H9 (cell line): Measurements from ENCODE around the gene ACKR3. TPM values are rescaled to one million over a fixed set of nuclear protein-coding genes. Genes with fewer than 3 reads are reported as not detected.

ENCODE experiments used
- DNase-seq: peaks from one replicate; pipeline ENCODE4 v3.0.0-alpha.2; 2017
- H2AFZ ChIP-seq: one replicate; pipeline ENCODE4 v1.6.1; 2013; ENCODE audit warnings: mild to moderate bottlenecking, low read length, control low read depth, moderate library complexity
- H2AK5ac ChIP-seq: 2 replicates; pipeline ENCODE4 v1.6.1; 2013; ENCODE audit warnings: low read length, control low read depth, mixed read lengths; ENCODE audit not compliant: insufficient read length
- H2BK120ac ChIP-seq: one replicate; pipeline ENCODE4 v1.6.1; 2013; ENCODE audit warnings: low read depth, mild to moderate bottlenecking, low read length, control low read depth, inconsistent platforms; ENCODE audit not compliant: poor library complexity, severe bottlenecking
- H2BK12ac ChIP-seq: 2 replicates; pipeline ENCODE4 v1.6.1; 2013; ENCODE audit warnings: low read length, control low read depth, mixed read lengths, low read depth; ENCODE audit not compliant: insufficient read length
- H2BK15ac ChIP-seq: 2 replicates; pipeline ENCODE4 v1.6.1; 2013; ENCODE audit warnings: low read depth, low read length, control low read depth
- H2BK20ac ChIP-seq: one replicate; pipeline ENCODE4 v1.6.1; 2013; ENCODE audit warnings: low read depth, mild to moderate bottlenecking, low read length, control low read depth, inconsistent platforms; ENCODE audit not compliant: poor library complexity, severe bottlenecking
- H2BK5ac ChIP-seq: 2 replicates; pipeline ENCODE4 v1.6.1; 2013; ENCODE audit warnings: low read length, control low read depth, mixed read lengths; ENCODE audit not compliant: insufficient read length
- H3K14ac ChIP-seq: 2 replicates; pipeline ENCODE4 v1.6.1; 2013; ENCODE audit warnings: low read length, control low read depth; ENCODE audit not compliant: insufficient read depth
- H3K18ac ChIP-seq: 2 replicates; pipeline ENCODE4 v1.6.1; 2013; ENCODE audit warnings: low read depth, mild to moderate bottlenecking, mixed read lengths, low read length, control low read depth; ENCODE audit not compliant: insufficient read length
- H3K23ac ChIP-seq: 2 replicates; pipeline ENCODE4 v1.6.1; 2013; ENCODE audit warnings: low read length, control low read depth, mixed read lengths, low read depth; ENCODE audit not compliant: insufficient read length
- H3K23me2 ChIP-seq: 2 replicates; pipeline ENCODE4 v1.6.1; 2013; ENCODE audit warnings: low read depth, mild to moderate bottlenecking, mixed read lengths, low read length, control low read depth; ENCODE audit not compliant: insufficient read length, poor library complexity, severe bottlenecking
- H3K27ac ChIP-seq: 2 replicates; pipeline ENCODE4 v1.5.1; 2013; ENCODE audit warnings: low read length, control low read depth, mixed read lengths, low read depth; ENCODE audit not compliant: insufficient read length
- H3K27me3 ChIP-seq: 2 replicates; pipeline ENCODE4 v1.6.1; 2013; ENCODE audit warnings: low read length, control low read depth, inconsistent platforms; ENCODE audit not compliant: insufficient read depth
- H3K4ac ChIP-seq: 2 replicates; pipeline ENCODE4 v1.6.1; 2013; ENCODE audit warnings: low read depth, mild to moderate bottlenecking, control low read depth, inconsistent platforms, low read length, moderate library complexity
- H3K4me1 ChIP-seq: 2 replicates; pipeline ENCODE4 v1.6.1; 2013; ENCODE audit warnings: low read length, control low read depth, inconsistent platforms; ENCODE audit not compliant: insufficient read depth
- H3K4me2 ChIP-seq: 2 replicates; pipeline ENCODE4 v1.6.1; 2013; ENCODE audit warnings: low read length, control low read depth, mixed read lengths; ENCODE audit not compliant: insufficient read length, insufficient read depth
- H3K56ac ChIP-seq: 2 replicates; pipeline ENCODE4 v1.6.1; 2013; ENCODE audit warnings: low read depth, mild to moderate bottlenecking, mixed read lengths, low read length, control low read depth; ENCODE audit not compliant: insufficient read length
- H3K79me1 ChIP-seq: 2 replicates; pipeline ENCODE4 v1.6.1; 2013; ENCODE audit warnings: low read depth, mild to moderate bottlenecking, moderate library complexity, low read length, control low read depth, inconsistent platforms; ENCODE audit not compliant: insufficient read depth, poor library complexity, severe bottlenecking
- H3K79me2 ChIP-seq: 2 replicates; pipeline ENCODE4 v1.6.1; 2013; ENCODE audit warnings: low read length, control low read depth, inconsistent platforms; ENCODE audit not compliant: insufficient read depth
- H3K9ac ChIP-seq: 2 replicates; pipeline ENCODE4 v1.6.1; 2013; ENCODE audit warnings: low read length, control low read depth, mixed read lengths; ENCODE audit not compliant: insufficient read length; ENCODE audit errors: extremely low read depth
- H3K9me3 ChIP-seq: one replicate; pipeline ENCODE4 v1.6.1; 2013; ENCODE audit warnings: low read depth, low read length, inconsistent platforms; ENCODE audit not compliant: control insufficient read depth
- H3T11ph ChIP-seq: one replicate; pipeline ENCODE4 v1.6.1; 2013; ENCODE audit warnings: mild to moderate bottlenecking, low read length, control low read depth, inconsistent platforms
- H4K20me1 ChIP-seq: one replicate; pipeline ENCODE4 v1.6.1; 2013; ENCODE audit not compliant: control insufficient read depth, insufficient read length, insufficient read depth
- H4K5ac ChIP-seq: 2 replicates; pipeline ENCODE4 v1.6.1; 2013; ENCODE audit warnings: low read depth, mild to moderate bottlenecking, mixed read lengths, low read length, control low read depth; ENCODE audit not compliant: insufficient read length
- H4K8ac ChIP-seq: replicated peaks from 2 replicates; pipeline ENCODE4 v1.6.1; 2013; ENCODE audit warnings: low read length, control low read depth, mixed read lengths, low read depth; ENCODE audit not compliant: insufficient read length
- H4K91ac ChIP-seq: 2 replicates; pipeline ENCODE4 v1.6.1; 2013; ENCODE audit warnings: low read depth, mild to moderate bottlenecking, moderate library complexity, mixed read lengths, low read length, control low read depth; ENCODE audit not compliant: insufficient read length
- H3K27ac Mint-ChIP-seq, 3 experiments: 2 replicates in 2 of 3; 3 replicates in 1 of 3; pipeline ENCODE4 v1.8.0; 2020 to 2021; ENCODE audit warnings: mixed read lengths in 3 of 3, mild to moderate bottlenecking in 1 of 3, moderate library complexity in 1 of 3
- H3K27me3 Mint-ChIP-seq: 2 replicates; pipeline ENCODE4 v1.8.0; 2021; ENCODE audit warnings: low read depth, mild to moderate bottlenecking, moderate library complexity, mixed read lengths
- H3K36me3 Mint-ChIP-seq, 3 experiments: 2 replicates in 2 of 3; 3 replicates in 1 of 3; pipeline ENCODE4 v1.8.0; 2020 to 2021; ENCODE audit warnings: low read depth in 3 of 3, mixed read lengths in 3 of 3; ENCODE audit not compliant: insufficient read depth in 1 of 3
- H3K4me1 Mint-ChIP-seq, 2 experiments: 2 replicates each; pipeline ENCODE4 v1.8.0; 2020; ENCODE audit warnings: mixed read lengths in 2 of 2
- H3K4me3 Mint-ChIP-seq, 2 experiments: 2 replicates in 1 of 2; 3 replicates in 1 of 2; pipeline ENCODE4 v1.8.0; 2020 to 2021; ENCODE audit warnings: mild to moderate bottlenecking in 2 of 2, mixed read lengths in 2 of 2, moderate library complexity in 1 of 2
- H3K9me3 Mint-ChIP-seq, 2 experiments: 2 replicates in 1 of 2; 3 replicates in 1 of 2; pipeline ENCODE4 v1.8.0; 2020; ENCODE audit warnings: mild to moderate bottlenecking in 2 of 2, mixed read lengths in 2 of 2, moderate library complexity in 1 of 2
- WGBS: extraction: QIAGEN DNeasy Blood & Tissue Kit; methylation state at CpG from one replicate; pipeline ENCODE4 v1.1.7; 2013; ENCODE audit warnings: missing lambda C conversion rate, low lambda C conversion rate, mixed read lengths; ENCODE audit not compliant: insufficient read length; ENCODE audit errors: extremely low coverage; 5-methylcytosine and 5-hydroxymethylcytosine counted together
- total RNA-seq: library from RNA; stranded (reverse); gene quantifications from 2 replicates; pipeline ENCODE4 v1.2.1, GENCODE V29; 2021
- TF ChIP-seq, protein P1 (sequence below): fragments of 200-600 bp; sonication (generic); conservative IDR thresholded peaks from 3 replicates; pipeline ENCODE4 v1.8.0; 2021; ENCODE audit warnings: antibody characterized with exemption, mild to moderate bottlenecking

The ACKR3 gene
- total RNA-seq, 1 experiment from 2014 or later = 0.44 TPM

DNA sequence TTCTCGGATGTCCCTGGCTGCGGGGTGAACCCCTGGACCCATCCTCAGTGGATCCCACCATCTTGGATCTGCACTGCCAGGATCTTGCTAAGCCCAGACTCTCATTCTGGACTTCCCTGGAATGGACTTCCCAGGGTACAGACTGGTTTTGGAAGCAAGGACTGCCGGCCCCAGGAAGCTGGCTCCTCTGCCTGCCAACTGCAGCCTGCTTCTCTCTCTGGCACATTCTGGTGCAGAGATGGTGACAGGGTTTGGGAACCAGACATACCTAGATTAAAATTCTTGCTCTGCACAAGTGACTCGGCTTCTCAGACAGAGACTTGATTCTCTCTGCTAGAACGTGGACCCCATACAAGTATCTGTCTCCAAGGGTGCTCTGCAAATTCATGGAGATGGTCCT, 29.4 kb downstream of the ACKR3 start:
- H3K79me2 ChIP-seq = no peaks in the 10 kb centered on the region

More for the DNA sequence above, 29.4 kb downstream of the ACKR3 start:
- H2BK20ac ChIP-seq = no peak overlapping the region
- no peak overlapping the region for H3T11ph ChIP-seq
- H3K36me3 Mint-ChIP-seq = no peaks in the 10 kb centered on the region
- peaks cover 9% of the 10 kb centered on the region for H3K27me3 Mint-ChIP-seq
- H3K18ac ChIP-seq = no peak overlapping the region
- no peak for DNase-seq
- no peaks in the 10 kb centered on the region for H3K27me3 ChIP-seq
- no peaks in the 10 kb centered on the region for H4K20me1 ChIP-seq
- no peak overlapping the region for H3K9ac ChIP-seq
- no peak overlapping the region for H2BK15ac ChIP-seq
- H4K8ac ChIP-seq = no peak overlapping the region
- H2AK5ac ChIP-seq = no peak overlapping the region
- H3K4me1 ChIP-seq = no peaks in the 10 kb centered on the region
- H3K14ac ChIP-seq = no peak overlapping the region
- H4K5ac ChIP-seq = no peak overlapping the region
- no peak overlapping the region for H2BK5ac ChIP-seq
- H3K4me2 ChIP-seq = no peak overlapping the region
- no peaks in the 10 kb centered on the region for H3K79me1 ChIP-seq
- H4K91ac ChIP-seq = no peak overlapping the region
- no peaks in the 10 kb centered on the region for H3K9me3 ChIP-seq
- peaks cover 3 to 6% of the 10 kb centered on the region in 2 experiments; a peak in 3 of 4 replicates for H3K4me1 Mint-ChIP-seq
- no peak overlapping the region for H2BK120ac ChIP-seq
- H3K56ac ChIP-seq = no peak overlapping the region
- TF ChIP-seq, protein P1, sequence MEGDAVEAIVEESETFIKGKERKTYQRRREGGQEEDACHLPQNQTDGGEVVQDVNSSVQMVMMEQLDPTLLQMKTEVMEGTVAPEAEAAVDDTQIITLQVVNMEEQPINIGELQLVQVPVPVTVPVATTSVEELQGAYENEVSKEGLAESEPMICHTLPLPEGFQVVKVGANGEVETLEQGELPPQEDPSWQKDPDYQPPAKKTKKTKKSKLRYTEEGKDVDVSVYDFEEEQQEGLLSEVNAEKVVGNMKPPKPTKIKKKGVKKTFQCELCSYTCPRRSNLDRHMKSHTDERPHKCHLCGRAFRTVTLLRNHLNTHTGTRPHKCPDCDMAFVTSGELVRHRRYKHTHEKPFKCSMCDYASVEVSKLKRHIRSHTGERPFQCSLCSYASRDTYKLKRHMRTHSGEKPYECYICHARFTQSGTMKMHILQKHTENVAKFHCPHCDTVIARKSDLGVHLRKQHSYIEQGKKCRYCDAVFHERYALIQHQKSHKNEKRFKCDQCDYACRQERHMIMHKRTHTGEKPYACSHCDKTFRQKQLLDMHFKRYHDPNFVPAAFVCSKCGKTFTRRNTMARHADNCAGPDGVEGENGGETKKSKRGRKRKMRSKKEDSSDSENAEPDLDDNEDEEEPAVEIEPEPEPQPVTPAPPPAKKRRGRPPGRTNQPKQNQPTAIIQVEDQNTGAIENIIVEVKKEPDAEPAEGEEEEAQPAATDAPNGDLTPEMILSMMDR = no peak
- no peak overlapping the region for H2AFZ ChIP-seq
- H2BK12ac ChIP-seq = no peak overlapping the region
- no peak overlapping the region for H3K4ac ChIP-seq
- no peaks in the 10 kb centered on the region for H3K9me3 Mint-ChIP-seq
- no peak overlapping the region for H3K27ac Mint-ChIP-seq
- no peak overlapping the region for H3K23ac ChIP-seq
- no peaks in the 10 kb centered on the region for H3K23me2 ChIP-seq
- H3K27ac ChIP-seq = no peak overlapping the region
- no CpG with 5 or more reads among the region's 5 CpGs for WGBS
- H3K4me3 Mint-ChIP-seq = no peak overlapping the region
